ENCODE results near the gene ZNF281. TPM values are rescaled to one million over a fixed set of nuclear protein-coding genes. Genes with fewer than 3 reads are reported as not detected.
"Not testable (repeated sequence)": the region's sequence is repeated elsewhere in the genome, so short reads cannot be mapped to it uniquely, and the experiment has no call there.

Gene ZNF281
- total RNA-seq, 1 donor from 2014 or later = 36.5 TPM

DNA sequence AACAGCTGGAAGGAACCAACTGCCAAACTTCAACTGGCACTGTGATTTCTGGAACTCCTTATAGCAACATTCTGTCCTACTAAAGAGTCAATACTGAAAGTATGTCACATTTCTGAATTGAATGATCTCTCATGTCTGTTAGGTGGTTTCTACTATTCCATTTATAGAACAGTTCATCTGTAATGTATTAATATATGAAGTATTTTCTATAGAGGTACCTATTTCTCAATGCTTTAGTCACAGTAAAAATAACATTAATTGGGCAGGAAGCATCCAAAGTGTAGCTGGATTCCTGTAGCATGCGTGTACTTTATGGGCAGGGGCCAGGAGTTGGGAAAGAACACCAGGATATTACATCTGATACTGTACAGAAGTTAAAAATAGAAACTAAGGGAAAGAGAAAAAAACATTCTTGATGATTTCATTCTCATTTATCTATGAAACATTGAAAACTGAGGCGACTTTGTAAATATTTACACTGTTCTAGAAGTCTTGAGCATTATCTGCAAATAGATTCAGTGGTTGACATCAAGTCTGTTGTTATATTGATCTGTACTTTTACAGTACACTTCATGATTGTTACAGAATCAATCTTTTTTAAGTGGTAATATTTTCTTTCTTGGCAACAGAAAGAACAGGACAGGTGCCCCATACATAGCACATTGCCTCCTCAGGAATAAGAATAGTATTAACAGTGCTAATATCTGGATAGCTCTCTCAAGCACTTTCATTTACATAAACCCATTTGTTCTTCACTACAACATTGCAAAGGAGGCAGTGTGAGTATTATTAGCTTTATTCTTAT lies 6.2 kb upstream of the ZNF281 start:
- no peak for DNase-seq (ENCODE audit: low read depth, low spot score)
- H3K9me3 Mint-ChIP-seq = no peaks in the 10 kb centered on the region
- H3K4me1 Mint-ChIP-seq = peaks cover 13% of the 10 kb centered on the region
- no peak overlapping the region for H3K27ac Mint-ChIP-seq (ENCODE audit: unreplicated experiment)
- peaks cover 14% of the 10 kb centered on the region for H3K27me3 Mint-ChIP-seq (ENCODE audit: low read depth)
- H3K36me3 Mint-ChIP-seq (ENCODE audit: low read depth) = peaks cover 3% of the 10 kb centered on the region
- H3K4me3 Mint-ChIP-seq = no peak overlapping the region
- TF ChIP-seq, protein P1, sequence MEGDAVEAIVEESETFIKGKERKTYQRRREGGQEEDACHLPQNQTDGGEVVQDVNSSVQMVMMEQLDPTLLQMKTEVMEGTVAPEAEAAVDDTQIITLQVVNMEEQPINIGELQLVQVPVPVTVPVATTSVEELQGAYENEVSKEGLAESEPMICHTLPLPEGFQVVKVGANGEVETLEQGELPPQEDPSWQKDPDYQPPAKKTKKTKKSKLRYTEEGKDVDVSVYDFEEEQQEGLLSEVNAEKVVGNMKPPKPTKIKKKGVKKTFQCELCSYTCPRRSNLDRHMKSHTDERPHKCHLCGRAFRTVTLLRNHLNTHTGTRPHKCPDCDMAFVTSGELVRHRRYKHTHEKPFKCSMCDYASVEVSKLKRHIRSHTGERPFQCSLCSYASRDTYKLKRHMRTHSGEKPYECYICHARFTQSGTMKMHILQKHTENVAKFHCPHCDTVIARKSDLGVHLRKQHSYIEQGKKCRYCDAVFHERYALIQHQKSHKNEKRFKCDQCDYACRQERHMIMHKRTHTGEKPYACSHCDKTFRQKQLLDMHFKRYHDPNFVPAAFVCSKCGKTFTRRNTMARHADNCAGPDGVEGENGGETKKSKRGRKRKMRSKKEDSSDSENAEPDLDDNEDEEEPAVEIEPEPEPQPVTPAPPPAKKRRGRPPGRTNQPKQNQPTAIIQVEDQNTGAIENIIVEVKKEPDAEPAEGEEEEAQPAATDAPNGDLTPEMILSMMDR (conservative IDR thresholded peaks at IDR 0.05) = no peak

DNA sequence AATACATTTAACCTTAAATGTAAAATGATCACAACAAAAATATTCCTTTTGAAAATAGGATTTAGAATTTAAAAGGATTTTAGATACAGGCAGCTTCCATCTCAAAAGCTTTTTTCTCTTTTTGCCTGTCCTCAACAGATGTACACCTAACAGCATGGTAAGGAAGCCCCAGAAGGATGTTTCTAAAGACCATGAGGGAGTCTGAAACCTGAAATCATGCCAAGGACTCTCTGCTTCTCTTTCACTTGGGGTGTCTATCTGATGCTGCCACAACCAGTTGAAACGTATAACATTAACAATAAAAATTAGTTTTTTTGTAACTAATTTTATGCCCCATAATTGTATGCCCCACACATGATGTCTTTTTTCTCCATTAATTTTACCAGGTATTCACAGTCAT lies 5.4 kb upstream of the ZNF281 start:
- TF ChIP-seq, protein P1 (conservative IDR thresholded peaks at IDR 0.05) = no peak
- peaks cover 19% of the 10 kb centered on the region for H3K4me1 Mint-ChIP-seq
- peaks cover 19% of the 10 kb centered on the region for H3K27me3 Mint-ChIP-seq (ENCODE audit: low read depth)
- H3K9me3 Mint-ChIP-seq = peaks cover under 1% of the 10 kb centered on the region
- H3K4me3 Mint-ChIP-seq = no peak overlapping the region
- no peak overlapping the region for H3K27ac Mint-ChIP-seq (ENCODE audit: unreplicated experiment)
- no peak for DNase-seq (ENCODE audit: low read depth, low spot score)
- H3K36me3 Mint-ChIP-seq (ENCODE audit: low read depth) = peaks cover 3% of the 10 kb centered on the region

DNA sequence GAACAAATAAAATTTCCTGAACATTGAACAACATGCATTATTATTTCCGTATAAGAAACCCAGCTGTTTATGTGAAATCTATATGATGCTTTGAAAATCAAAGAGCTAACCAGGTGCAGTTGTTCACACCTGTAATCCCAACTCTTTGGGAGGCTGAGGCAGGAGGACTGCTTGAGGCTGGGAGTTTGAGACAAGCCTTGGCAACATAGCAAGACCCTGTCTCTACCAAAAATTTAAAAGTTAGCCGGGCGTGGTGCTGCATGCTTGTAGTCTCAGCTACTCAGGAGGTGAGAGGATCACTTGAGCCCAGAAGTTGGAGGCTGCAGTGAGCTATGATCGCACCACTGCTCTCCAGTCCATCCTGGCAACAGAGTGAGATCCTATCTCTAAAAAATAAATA lies 4.8 kb upstream of the ZNF281 start:
- H3K4me3 Mint-ChIP-seq = no peak overlapping the region
- TF ChIP-seq, protein P1 (conservative IDR thresholded peaks at IDR 0.05) = no peak

DNA sequence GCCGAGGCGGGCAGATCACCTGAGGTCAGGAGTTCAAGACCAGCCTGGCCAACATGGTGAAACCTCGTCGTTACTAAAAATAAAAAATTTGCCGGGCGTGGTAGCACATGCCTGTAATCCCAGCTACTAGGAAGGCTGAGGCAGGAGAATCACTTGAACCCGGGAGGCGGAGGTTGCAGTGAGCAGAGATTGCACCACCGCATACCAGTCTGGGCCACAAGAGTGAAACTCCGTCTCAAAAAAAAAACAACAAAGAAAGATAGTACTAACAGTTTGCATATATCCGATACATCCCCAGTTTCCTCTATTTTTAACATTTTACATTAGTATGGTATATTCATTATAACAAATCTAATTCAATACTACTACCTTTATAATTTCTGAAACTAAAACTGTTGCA lies 3.9 kb upstream of the ZNF281 start:
- Mint-ChIP-seq H3K4me1 (peaks cover 29% of the 10 kb centered on the region), H3K36me3 (ENCODE audit: low read depth) (peaks cover 11% of the 10 kb centered on the region), H3K27me3 (ENCODE audit: low read depth) (peaks cover 24% of the 10 kb centered on the region)
- not testable (repeated sequence) for H3K9me3 Mint-ChIP-seq; H3K4me3 Mint-ChIP-seq; DNase-seq (ENCODE audit: low read depth, low spot score); H3K27ac Mint-ChIP-seq (ENCODE audit: unreplicated experiment)

More for the DNA sequence above, 4.8 kb upstream of the ZNF281 start:
- H3K9me3 Mint-ChIP-seq = peaks cover 5% of the 10 kb centered on the region
- H3K36me3 Mint-ChIP-seq (ENCODE audit: low read depth) = peaks cover 7% of the 10 kb centered on the region
- peaks cover 24% of the 10 kb centered on the region for H3K27me3 Mint-ChIP-seq (ENCODE audit: low read depth)
- H3K4me1 Mint-ChIP-seq = peaks cover 24% of the 10 kb centered on the region
- H3K27ac Mint-ChIP-seq (ENCODE audit: unreplicated experiment) = no peak overlapping the region
- no peak for DNase-seq (ENCODE audit: low read depth, low spot score)

DNA sequence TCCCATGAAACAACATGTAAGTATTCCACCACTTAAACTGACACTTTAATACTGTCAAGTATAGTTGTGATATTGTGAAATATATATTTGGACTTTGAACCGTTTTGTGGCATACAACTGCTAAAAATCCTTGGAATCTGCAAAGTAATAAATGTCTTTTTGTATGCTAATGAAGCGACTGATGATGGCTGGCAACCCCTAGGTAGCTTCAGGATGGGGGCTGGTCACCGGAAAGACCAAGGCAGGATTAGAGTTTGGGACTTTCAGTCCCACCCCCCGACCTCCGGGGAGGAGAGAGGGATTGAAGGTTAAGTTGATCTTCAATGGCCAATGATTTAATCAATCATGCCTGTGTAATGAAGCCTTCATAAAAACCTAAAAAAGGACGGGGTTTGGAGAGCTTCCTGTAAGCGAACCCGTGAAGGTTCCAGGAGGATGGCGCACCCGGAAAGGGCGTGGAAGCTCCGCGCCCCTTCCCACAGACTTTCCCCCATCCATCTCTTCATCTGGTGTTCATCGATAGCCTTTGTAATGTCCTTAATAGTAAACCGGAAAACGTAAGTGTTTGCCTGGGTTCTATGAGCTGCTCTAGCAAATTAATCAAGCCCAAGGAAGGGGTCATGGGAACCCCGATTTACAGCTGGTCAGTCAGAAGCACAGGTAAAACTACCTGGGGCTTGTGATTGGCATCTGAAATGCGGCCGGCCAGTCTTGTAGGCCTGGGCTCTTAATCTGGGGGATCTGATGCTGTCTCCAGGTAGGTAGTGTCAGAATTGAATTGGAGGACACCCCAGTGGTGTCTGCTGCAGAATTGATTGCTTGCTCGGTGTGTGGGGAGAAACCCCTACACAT lies 1.8 kb upstream of the ZNF281 start:
- Mint-ChIP-seq H3K4me3 (peak overlapping the region; percentile 76), H3K4me1 (peaks cover 48% of the 10 kb centered on the region)
- no peak for DNase-seq (ENCODE audit: low read depth, low spot score)

More for the DNA sequence above, 1.8 kb upstream of the ZNF281 start:
- TF ChIP-seq, protein P1 (conservative IDR thresholded peaks at IDR 0.05) = no peak
- peaks cover 8% of the 10 kb centered on the region for H3K9me3 Mint-ChIP-seq
- H3K27me3 Mint-ChIP-seq (ENCODE audit: low read depth) = peaks cover 24% of the 10 kb centered on the region
- no peak overlapping the region for H3K27ac Mint-ChIP-seq (ENCODE audit: unreplicated experiment)
- peaks cover 31% of the 10 kb centered on the region for H3K36me3 Mint-ChIP-seq (ENCODE audit: low read depth)
